Brain microvascular endothelial cell (primary cell): ENCODE data around the gene NGRN.

Experiments
- DNase-seq: peaks from one replicate; pipeline ENCODE4 v3.0.0-alpha.2; 2020
- H3K27ac ChIP-seq: fragments of 250-450 bp; sonication (Bioruptor Pico); 2 replicates; pipeline ENCODE4 v1.5.1; 2020; ENCODE audit warnings: mild to moderate bottlenecking, moderate library complexity
- H3K27me3 ChIP-seq: fragments of 250-450 bp; sonication (Bioruptor Pico); replicated peaks from 2 replicates; pipeline ENCODE4 v1.5.1; 2020; ENCODE audit warnings: mild to moderate bottlenecking
- H3K36me3 ChIP-seq: fragments of 250-450 bp; sonication (Bioruptor Pico); replicated peaks from 2 replicates; pipeline ENCODE4 v1.5.1; 2020; ENCODE audit warnings: mild to moderate bottlenecking
- H3K4me3 ChIP-seq: 2 replicates; pipeline ENCODE4 v1.5.1; 2011; ENCODE audit warnings: low read depth, mild to moderate bottlenecking, control low read depth, low read length, moderate library complexity
- CTCF ChIP-seq: IDR thresholded peaks from 2 replicates; pipeline ENCODE4 v1.5.1; 2011; ENCODE audit warnings: low read depth, mild to moderate bottlenecking, moderate library complexity, low read length, control low read depth, inconsistent platforms; ENCODE audit errors: missing control alignments
- in situ Hi-C: cut with HindIII; loops from 2 replicates; pipeline ENCODE4 v1.10.0; 2017; ENCODE audit warnings: low sequenced_read_pairs, low pct_ligation_motif_present

NGRN gene

GRCh38 chr15:90316139-90316538 lies 50.7 kb downstream of the NGRN start:
- Histone ChIP-seq H3K27ac (no peak overlapping the region), H3K27me3 (no peaks in the 10 kb centered on the region), H3K4me3 (no peak overlapping the region), H3K36me3 (no peaks in the 10 kb centered on the region)
- TF ChIP-seq CTCF, result no peak
- in situ Hi-C loops, result no loop called here
- DNase-seq, result no peak

GRCh38 chr15:90318591-90318990 lies 53.1 kb downstream of the NGRN start:
- Histone ChIP-seq H3K4me3 (no peak overlapping the region), H3K27ac (no peak overlapping the region), H3K27me3 (no peaks in the 10 kb centered on the region), H3K36me3 (no peaks in the 10 kb centered on the region)
- in situ Hi-C loops, result no loop called here
- no peak for DNase-seq
- no peak for TF ChIP-seq CTCF

GRCh38 chr15:90320062-90320884 lies 54.8 kb downstream of the NGRN start:
- Histone ChIP-seq H3K4me3 (peak overlapping the region; percentile 17), H3K27me3 (no peaks in the 10 kb centered on the region), H3K36me3 (no peaks in the 10 kb centered on the region), H3K27ac (no peak overlapping the region)
- DNase-seq, result peak; percentile 86
- in situ Hi-C loops, result no loop called here
- peak; percentile 100 for TF ChIP-seq CTCF

GRCh38 chr15:90320885-90321278 lies 55.4 kb downstream of the NGRN start:
- in situ Hi-C loops, result no loop called here
- TF ChIP-seq CTCF, result no peak
- DNase-seq, result no peak
- no peaks in the 10 kb centered on the region for H3K36me3 ChIP-seq
- no peaks in the 10 kb centered on the region for H3K27me3 ChIP-seq
- H3K4me3 ChIP-seq, result no peak overlapping the region
- no peak overlapping the region for H3K27ac ChIP-seq
